Suprapubic skin (tissue), 4 donors: ENCODE data around the gene PLPP1.

Experiments used
- CTCF ChIP-seq, 2 donors: fragments of 200-600 bp in 1 of 2; fragments of 450-650 bp in 1 of 2; sonication (generic) in 1 of 2; IDR thresholded peaks; one replicate each; pipeline ENCODE4 v1.5.1; 2016 to 2019; ENCODE audit warnings: antibody characterized with exemption in 2 of 2, mild to moderate bottlenecking in 1 of 2, moderate library complexity in 1 of 2
- POLR2A ChIP-seq, 2 donors: fragments of 450-650 bp; IDR thresholded peaks; one replicate each; pipeline ENCODE4 v1.6.1; 2017; ENCODE audit warnings: antibody characterized with exemption in 2 of 2, mild to moderate bottlenecking in 2 of 2, moderate library complexity in 2 of 2
- POLR2AphosphoS5 ChIP-seq, 3 donors: sonication (generic); formaldehyde crosslinking; IDR thresholded peaks; one replicate each; pipeline ENCODE4 v1.6.1; 2017; ENCODE audit warnings: antibody characterized with exemption in 3 of 3

DNA sequence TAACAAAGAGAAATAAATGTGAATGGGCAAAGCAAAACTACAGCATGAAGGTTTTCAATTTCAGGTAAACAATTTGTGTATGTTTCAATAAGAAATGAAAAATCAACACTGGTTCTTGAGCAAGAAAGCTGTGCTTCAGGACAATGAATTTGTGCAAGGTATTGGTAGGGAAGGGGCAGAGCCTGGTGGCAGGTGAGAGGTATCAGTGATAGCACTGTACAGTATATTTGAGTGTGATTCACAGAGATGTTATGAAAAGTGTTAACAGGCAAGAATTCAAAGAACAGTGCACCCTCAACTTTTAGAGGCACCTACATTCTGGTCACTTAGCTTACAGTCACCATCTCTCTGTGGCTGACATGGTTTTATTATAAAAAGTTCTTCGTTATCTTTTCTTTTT, 25.7 kb downstream of the PLPP1 start:
- TF ChIP-seq CTCF (IDR thresholded peaks at IDR 0.05) (no peak), POLR2A (IDR thresholded peaks at IDR 0.05) (no peak), POLR2AphosphoS5 (IDR thresholded peaks at IDR 0.05) (no peak)
